ENCODE measurements around the gene SLITRK1. TPM values are rescaled to one million over a fixed set of nuclear protein-coding genes. Genes with fewer than 3 reads are reported as not detected.
A peak's percentile ranks its signal among the peaks of the same experiment; 100 is the strongest.

The SLITRK1 gene, protein sequence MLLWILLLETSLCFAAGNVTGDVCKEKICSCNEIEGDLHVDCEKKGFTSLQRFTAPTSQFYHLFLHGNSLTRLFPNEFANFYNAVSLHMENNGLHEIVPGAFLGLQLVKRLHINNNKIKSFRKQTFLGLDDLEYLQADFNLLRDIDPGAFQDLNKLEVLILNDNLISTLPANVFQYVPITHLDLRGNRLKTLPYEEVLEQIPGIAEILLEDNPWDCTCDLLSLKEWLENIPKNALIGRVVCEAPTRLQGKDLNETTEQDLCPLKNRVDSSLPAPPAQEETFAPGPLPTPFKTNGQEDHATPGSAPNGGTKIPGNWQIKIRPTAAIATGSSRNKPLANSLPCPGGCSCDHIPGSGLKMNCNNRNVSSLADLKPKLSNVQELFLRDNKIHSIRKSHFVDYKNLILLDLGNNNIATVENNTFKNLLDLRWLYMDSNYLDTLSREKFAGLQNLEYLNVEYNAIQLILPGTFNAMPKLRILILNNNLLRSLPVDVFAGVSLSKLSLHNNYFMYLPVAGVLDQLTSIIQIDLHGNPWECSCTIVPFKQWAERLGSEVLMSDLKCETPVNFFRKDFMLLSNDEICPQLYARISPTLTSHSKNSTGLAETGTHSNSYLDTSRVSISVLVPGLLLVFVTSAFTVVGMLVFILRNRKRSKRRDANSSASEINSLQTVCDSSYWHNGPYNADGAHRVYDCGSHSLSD
- polyA plus RNA-seq (2012; ENCODE audit: insufficient read depth, insufficient read length, low read depth) = 0.45 TPM

DNA sequence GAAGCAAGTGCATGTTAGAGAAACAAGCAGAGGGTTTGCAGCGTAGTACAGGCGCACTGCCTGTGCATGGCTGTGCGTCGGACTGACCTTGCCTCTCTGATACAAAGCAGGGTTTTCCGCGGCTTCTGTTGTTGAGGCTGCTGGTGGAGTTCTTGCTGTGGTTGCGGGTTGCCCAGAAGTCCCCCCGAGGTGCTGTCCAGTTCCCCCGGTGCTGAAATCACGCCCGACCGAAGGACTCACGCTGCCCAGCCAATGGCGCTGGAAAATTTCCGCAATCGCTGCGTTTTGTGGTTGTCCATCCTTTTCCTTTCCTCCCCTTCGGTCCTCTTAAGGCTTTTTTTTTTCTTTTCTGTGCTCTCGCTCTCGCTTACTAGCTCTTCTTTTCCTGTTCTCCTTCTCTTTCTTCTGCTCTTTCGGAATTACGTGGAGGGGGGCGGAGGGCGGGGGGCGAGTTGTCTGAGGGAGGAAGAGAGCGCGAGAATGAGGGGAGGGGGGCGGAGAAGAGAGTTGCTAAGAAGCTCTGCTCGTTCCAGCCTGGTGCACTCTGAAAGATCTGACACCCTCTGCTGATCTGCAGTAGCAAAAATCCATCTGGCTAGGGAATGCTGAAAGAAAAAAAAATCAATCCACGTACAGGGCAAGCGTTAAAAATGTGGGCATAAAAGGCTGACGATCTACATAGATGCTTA lies at the start of gene SLITRK1:
Gene SLITRK1 (minus strand): TSS at position 558 of the 689 bp plus-strand sequence. CDS start 967 bp downstream, outside the sequence.
- TF ChIP-seq, protein P1, sequence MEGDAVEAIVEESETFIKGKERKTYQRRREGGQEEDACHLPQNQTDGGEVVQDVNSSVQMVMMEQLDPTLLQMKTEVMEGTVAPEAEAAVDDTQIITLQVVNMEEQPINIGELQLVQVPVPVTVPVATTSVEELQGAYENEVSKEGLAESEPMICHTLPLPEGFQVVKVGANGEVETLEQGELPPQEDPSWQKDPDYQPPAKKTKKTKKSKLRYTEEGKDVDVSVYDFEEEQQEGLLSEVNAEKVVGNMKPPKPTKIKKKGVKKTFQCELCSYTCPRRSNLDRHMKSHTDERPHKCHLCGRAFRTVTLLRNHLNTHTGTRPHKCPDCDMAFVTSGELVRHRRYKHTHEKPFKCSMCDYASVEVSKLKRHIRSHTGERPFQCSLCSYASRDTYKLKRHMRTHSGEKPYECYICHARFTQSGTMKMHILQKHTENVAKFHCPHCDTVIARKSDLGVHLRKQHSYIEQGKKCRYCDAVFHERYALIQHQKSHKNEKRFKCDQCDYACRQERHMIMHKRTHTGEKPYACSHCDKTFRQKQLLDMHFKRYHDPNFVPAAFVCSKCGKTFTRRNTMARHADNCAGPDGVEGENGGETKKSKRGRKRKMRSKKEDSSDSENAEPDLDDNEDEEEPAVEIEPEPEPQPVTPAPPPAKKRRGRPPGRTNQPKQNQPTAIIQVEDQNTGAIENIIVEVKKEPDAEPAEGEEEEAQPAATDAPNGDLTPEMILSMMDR (IDR thresholded peaks at IDR 0.05; ENCODE audit: low read depth, low read length) = no peak
- Histone ChIP-seq H3K4me1 (no peaks in the 10 kb centered on the region), H3K4me3 (ENCODE audit: low read depth, low read length) (peak within 1 kb of the TSS; percentile 77), H3K27me3 (peaks cover 52% of the 10 kb centered on the region), H3K9me3 (no peaks in the 10 kb centered on the region; the same call in 1 of the 2 replicates), H3K36me3 (no peaks in the 10 kb centered on the region)
- DNase-seq = peak; percentile 51

DNA sequence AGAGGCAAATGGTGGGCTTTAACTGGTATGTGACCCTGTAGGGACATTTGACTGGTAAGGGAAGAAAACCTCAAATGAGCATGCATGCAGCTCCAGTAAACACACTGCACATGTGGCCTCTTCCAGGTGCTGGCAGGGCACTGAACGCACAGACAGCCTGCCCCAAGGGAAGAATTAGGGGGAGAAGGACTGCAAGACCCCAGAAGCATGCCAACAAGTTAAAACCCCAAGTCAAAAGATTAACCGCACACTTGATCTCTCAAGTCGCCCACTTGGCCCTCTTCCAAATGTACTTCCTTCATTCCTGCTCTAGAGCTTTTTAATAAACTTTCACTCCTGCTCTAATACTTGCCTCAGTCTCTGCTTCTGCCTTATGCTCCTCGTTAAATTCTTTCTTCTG lies 46.9 kb upstream of the SLITRK1 start:
- Histone ChIP-seq H3K9me3 (no peaks in the 10 kb centered on the region), H3K27me3 (no peaks in the 10 kb centered on the region), H3K36me3 (no peaks in the 10 kb centered on the region), H3K4me1 (no peaks in the 10 kb centered on the region), H3K4me3 (ENCODE audit: low read depth, low read length) (no peak overlapping the region)
- TF ChIP-seq, protein P1 (IDR thresholded peaks at IDR 0.05; ENCODE audit: low read depth, low read length) = no peak
- DNase-seq = no peak

DNA sequence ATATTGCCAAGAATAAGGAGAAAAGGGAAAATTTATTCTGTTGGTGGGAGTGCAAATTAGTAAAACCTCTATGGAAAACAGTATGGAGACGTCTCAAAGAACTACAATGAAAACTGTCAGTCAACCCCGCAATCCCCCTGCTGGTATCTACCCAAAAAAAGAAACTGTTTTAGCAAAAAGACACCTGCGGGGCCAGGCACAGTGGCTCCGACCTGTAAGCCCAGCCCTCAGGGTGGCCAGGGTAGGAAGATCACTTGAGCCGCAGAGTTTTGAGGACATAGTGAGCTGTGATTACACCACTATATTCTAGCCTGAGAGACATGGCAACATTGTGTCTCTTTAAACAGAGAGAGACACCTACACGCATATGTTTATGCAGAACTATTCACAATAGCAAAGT lies 37.5 kb upstream of the SLITRK1 start:
- Histone ChIP-seq H3K27me3 (no peaks in the 10 kb centered on the region), H3K36me3 (no peaks in the 10 kb centered on the region), H3K4me1 (no peaks in the 10 kb centered on the region), H3K4me3 (ENCODE audit: low read depth, low read length) (no peak overlapping the region), H3K9me3 (no peaks in the 10 kb centered on the region)
- TF ChIP-seq, protein P1 (IDR thresholded peaks at IDR 0.05; ENCODE audit: low read depth, low read length) = no peak
- DNase-seq = no peak

DNA sequence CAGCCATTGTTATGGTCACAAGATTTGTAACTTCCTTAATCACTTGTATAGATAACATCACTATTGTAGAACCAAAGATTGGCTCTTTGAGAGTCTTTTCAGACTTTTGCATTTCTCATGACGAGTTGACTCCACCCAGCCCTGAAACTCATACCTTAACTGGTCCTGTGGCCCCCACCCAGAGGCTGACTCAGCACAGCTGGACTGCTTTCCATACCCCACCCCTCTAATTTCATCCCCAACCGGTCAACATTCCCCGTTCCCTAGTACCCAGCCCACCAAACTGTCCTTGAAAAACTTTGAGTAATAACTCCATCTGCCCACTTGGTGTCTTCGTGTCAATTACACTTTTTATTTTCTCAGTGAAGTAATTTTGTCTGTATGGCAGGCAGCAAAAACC lies 32.1 kb upstream of the SLITRK1 start:
- H3K4me1 ChIP-seq = no peaks in the 10 kb centered on the region
- no peaks in the 10 kb centered on the region for H3K9me3 ChIP-seq
- no peaks in the 10 kb centered on the region for H3K36me3 ChIP-seq
- TF ChIP-seq, protein P1 (IDR thresholded peaks at IDR 0.05; ENCODE audit: low read depth, low read length) = no peak
- H3K4me3 ChIP-seq (ENCODE audit: low read depth, low read length) = no peak overlapping the region
- H3K27me3 ChIP-seq = no peaks in the 10 kb centered on the region
- DNase-seq = no peak

DNA sequence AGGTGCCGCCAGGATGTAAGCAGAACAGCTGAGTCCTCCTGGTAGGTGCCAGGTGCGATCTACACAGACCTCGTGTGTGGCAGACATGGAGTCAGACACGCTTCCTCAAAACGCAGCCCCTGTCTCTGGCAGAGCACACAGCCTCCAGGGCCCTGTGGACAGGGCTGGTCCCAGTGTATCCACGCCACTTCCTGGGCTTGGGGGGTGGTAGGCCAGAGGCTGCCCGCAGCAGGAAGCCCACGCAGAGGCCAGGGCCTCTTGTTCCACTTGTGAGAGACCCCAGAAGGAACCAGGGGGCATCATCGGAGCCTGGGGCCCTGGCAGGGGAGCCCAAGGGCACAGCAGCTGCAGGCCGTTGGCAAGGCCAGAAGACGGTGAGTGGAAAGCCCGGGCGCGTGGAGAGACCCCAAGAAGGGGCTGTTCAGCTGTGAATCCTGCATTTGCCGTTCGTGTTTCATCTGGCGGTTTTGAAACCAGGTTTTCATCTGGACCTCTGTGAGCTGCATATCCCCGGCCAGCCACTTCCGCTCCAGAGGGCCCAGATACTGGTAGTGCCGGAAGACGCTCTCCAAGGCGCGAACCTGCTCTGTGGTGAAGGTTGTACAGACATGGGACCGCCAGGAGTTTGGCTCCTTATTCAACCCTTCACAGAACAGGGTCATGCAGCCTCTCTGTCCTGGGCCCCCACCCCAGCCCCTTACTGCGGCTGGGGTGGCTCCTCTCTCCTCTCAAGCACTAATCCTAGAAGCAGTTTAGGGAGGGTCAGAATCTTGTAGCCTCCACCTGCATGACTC lies 25.1 kb upstream of the SLITRK1 start:
- Histone ChIP-seq H3K4me1 (no peaks in the 10 kb centered on the region), H3K27me3 (peaks cover 4% of the 10 kb centered on the region; the same call in 1 of the 2 replicates), H3K36me3 (no peaks in the 10 kb centered on the region), H3K9me3 (no peaks in the 10 kb centered on the region), H3K4me3 (ENCODE audit: low read depth, low read length) (no peak overlapping the region)
- DNase-seq = no peak
- TF ChIP-seq, protein P1 (IDR thresholded peaks at IDR 0.05; ENCODE audit: low read depth, low read length) = no peak
